NCI-H1694 treated with DMSO at 0.1 percent for 48 hours (cell line): ENCODE data around the gene STARD5.
"Not testable (repeated sequence)": the region's sequence is repeated elsewhere in the genome, so short reads cannot be mapped to it uniquely, and the experiment has no call there.

Experiments used
- DNase-seq: peaks from one replicate; lab custom pipeline; 2025; lab: John Stamatoyannopoulos, UW

The STARD5 gene, protein sequence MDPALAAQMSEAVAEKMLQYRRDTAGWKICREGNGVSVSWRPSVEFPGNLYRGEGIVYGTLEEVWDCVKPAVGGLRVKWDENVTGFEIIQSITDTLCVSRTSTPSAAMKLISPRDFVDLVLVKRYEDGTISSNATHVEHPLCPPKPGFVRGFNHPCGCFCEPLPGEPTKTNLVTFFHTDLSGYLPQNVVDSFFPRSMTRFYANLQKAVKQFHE

DNA sequence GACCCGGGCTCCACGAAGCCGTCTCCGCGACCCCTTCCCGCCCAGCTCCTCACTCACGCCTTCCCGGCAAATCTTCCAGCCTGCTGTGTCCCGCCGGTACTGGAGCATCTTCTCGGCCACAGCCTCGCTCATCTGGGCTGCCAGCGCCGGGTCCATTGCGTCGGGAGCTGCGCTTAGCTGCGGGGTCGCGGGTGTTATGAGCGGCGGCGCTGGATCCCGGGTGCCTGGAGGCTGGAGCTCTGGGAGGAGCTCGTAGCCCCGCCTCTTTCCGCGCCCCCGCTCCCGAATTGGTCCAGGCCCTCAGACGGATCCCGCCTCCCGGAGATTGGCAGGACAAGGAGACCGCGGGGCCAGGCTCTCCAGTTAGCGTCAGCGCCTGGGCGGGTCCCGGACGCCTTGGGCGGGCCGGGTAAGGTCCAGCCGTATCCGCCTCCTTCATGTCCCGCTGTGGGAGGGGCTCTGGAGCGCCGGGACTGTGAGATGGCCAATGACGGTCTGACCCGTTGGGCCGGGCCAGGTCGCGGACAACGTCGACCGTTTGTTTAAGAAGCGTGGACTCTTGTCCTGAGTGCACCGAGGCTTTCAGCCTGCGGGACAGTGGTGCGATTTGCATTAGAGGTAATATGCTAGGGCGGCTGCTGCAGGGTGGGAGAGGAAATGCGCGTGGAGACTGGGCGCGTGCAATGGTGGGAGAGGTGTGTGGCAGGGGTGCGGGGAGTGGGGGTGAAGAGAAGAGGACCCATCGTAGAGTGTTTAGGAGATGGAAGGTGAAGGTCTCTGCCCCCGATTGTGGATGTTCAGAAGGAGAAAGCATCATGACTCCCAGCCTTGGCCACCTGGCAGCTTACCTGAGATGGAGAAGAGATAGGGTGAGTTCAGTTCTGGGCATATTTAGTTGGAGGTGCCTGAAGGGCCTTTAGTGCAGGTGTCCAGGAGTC is at the start of gene STARD5:
Gene STARD5 (minus strand): TSS at position 198 of the 938 bp plus-strand sequence. CDS start 42 bp downstream, at position 156.
- peak; percentile 87 for DNase-seq

DNA sequence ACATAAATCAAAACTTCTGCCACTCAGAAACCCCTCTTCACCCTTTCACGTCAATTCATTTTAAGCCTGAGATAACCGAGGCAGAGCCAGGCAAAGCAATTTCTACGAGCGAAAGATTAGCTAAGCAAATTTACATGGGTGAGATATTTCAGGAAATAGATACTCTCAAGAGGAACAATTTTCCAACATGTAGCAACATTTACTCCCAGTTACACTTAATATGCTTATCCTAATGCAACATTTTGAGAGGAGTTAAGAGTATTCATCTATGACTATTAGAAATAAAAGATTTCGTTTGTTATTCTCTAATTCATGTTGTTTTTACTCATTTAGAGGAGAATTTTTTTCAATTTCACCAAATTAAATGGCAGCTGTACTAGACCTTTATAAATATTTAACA is 49.2 kb upstream of the STARD5 start:
- DNase-seq = no peak

DNA sequence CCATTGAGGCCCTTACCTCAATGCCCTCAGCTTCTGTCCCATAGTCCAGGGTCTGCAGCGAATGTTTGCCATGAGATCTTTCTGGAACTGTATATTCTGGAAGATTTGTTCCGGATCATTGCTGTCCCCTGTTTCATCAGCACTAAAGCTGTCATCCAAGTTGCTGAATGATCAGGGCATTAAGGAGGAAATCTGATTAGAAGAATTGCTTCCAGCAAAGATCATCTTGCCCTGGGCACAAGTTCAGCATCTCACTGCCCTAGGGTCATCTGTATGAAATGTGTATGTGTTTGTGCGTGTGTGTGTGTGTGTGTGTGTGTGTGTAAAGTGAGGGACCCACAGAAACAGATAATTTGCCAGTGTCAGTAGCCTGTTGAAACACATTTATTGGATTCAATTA is 48.6 kb upstream of the STARD5 start:
- no peak for DNase-seq

DNA sequence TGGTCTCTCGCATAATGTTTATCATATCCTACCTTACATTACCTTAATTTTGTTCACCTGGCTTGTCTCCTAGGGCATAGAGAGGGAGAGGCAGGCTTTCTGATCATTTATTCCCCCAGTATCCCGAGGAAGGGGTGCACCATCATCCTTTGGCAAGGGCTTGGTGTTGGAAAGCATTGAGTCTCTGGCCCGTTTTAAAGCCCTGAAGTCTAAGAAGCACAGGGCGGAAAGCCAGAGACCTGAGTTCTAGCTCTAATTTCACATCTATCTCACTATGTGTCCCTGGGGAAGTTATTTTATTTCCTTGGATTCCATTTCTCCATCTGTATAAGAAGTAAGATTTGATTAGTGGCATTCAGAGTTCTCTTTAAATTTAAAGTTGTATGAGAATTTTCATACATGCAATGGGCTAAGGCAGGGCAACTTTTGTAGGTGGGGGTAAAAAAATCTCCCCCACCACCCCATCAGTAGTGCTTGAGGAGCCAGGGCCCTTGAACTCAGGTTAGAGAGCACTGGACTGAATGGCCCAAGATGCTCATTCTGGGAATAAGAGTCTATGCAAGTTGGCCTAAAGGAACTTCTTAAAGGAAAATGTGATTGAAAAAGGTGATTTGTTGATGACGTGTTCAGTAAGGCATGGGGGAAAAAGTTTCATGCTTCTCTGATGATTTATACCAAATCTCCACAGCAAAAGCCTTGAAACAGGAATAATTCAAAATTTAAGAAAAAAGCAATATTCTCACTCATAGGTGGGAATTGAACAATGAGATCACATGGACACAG is 40.0 kb upstream of the STARD5 start:
- DNase-seq = no peak

DNA sequence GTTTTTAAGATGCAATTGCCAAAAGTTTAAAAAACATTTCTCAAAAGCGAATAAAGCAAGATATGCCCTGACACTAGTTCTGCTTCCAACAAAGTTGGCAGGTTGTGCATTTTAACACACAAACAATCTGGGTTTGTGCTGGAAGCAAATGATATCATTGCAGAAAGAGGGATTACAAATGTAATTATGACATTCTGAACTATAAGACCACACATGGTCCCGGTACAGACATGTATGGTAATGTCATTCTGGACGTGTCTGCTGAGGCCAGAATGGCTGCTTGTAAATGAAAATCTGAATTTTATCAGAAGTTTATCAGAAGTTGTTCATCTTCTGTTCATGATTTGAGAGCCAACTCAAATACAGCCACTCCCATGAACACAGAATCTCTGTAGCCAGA is 39.3 kb upstream of the STARD5 start:
- DNase-seq = no peak

DNA sequence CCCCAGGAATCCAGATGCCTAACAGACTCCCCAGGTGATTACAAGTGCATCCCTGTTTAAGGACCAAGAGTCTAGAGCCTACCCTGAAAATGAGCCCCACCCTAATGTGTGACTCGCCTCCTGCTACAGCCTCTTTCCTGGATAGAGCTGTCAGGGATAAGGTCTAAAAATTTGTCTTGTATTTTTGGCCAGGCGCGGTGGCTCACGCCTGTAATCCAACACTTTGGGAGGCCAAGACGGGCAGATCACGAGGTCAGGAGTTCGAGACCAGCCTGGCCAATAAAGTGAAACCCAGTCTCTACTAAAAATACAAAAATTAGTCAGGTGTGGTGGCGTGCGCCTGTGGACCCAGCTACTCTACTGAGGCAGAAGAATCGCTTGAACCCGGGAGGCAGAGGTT is 38.8 kb upstream of the STARD5 start:
- no peak for DNase-seq

DNA sequence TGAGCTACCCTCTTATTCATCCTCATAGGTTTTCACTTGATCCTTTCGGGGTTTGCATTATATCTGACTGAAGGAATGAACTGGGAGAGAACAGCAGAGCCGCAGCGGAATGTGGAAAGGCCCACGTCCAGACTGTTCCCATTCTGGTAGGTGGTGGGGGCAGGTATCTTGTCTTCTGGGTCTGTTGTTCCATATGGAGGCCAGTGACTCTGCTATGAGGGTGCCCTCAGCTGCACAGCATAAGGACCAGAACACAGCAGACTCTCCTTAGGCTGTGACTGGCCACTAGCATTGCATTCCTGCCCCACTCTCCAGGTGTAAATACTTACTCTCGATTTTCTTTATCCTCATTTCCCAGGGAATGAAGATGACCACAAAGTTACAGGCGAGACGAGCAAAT is 38.0 kb upstream of the STARD5 start:
- DNase-seq = no peak

DNA sequence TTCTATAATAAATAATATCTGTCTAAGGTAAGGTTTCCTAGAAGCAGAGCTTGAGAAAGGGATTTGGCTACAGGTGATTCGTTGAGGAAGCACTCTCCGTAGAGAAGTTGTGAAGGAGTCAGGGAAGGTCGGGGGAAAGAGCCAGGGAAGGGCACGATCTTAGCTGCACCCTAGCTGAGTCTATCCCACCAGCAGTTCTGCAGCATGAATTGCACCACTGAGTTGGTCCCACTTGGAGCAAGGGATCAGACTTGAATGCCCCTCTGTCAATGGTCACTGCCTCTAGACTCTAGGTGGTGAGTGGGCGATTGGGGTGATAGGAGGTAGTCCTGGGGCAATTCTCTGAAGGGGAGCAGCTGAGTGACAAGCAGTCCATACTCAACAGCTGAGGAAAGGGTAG is 36.5 kb upstream of the STARD5 start:
- no peak for DNase-seq

DNA sequence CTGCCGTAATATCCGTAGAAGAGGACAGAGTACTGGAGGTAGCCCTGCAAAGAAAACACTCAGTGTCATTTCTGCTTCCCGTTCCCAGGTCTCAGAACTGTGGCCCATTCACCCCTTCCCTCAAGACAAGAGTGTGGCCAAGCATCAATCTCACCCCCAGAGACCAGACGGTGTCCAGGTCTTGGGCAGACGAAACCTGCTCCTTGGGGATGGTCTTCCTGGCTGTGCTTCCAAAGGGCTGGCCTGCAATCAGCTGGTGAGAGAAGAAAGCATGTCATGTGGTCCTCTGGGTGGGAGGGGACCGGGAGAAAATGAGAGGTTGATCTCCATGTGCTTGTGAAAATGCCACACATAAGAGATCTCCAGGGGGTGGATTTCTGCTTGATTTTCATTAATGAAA is 34.3 kb upstream of the STARD5 start:
- no peak for DNase-seq

DNA sequence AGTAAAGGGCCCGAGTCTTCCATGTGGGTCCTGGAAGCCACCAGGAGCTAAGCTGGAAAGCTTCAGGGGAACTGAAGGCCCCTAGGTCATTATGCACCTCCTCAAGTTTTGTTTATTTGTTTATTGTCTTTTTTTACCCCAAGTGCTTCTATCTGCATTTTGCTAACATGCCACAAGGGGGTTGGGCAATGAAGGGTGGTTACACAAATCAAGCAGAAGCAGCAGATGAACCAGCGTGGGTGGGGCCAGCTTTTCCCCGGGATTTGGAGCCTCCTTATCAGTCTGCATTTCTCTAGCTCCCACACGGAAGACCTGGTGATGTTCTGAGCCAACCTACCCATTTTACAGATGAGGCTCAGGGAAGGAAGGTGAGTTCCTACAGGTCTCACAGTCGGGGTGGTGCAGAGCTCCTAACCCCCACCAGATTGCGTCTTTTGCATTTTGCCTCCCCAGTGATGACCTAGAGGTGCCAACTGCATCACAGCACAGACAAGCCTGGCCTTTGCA is 33.3 kb upstream of the STARD5 start:
- no peak for DNase-seq

DNA sequence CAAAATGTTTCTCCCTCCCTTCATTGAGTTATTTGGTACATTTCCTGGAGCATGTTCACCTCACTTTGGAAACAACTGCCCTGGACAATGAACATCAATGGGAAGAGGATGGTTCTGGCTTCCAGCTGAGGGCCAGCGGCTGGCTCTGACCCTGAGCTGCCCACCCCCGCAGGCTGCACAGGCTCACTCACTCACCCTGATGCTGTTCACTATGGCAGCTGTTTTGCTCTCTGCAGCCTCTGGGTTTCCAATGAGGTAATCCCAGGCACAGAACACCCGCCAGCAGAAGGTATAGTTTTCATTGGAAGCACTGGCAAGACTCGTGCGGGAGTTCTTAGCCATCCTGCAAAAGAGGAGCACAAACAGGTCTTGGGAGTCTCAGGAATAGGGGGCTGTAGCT is 32.3 kb upstream of the STARD5 start:
- no peak for DNase-seq

DNA sequence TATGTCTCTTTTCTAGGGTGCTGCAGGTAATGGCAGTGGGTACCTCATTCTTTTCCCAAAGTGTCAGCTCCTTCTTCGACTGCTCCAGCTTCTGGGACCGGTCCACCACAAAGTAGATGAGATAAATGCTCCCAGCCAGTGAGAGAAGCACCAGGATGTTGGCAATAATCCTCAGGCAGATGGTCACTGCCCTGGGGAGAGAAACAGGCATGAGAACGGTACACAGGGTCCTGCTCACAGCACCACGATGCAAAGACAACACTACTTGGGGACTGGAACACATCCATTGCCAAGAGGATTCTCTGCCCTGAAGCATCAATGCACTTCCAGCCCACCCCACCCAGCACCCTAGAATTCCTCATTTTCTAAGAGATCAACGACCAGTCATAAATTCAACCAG is 27.7 kb upstream of the STARD5 start:
- DNase-seq = no peak

DNA sequence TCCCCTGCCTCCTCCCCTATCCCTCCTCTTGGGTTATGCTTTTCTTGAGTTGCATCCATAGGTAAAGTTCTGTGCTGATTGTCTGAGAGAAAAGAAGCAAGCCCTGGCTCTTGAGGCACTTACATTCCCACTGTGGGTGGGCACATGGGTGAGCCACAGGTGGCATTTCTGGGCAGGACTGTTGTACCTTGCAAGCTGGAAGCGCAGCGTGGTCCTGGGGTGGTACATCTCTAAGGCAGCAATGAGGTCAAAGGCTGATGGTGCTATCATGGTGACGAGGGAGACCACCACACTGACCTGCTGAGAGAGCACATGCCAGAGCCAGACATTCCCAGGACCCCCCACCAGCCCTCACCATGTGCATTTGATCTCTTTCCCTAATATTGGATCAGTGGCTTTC is 25.3 kb upstream of the STARD5 start:
- no peak for DNase-seq

DNA sequence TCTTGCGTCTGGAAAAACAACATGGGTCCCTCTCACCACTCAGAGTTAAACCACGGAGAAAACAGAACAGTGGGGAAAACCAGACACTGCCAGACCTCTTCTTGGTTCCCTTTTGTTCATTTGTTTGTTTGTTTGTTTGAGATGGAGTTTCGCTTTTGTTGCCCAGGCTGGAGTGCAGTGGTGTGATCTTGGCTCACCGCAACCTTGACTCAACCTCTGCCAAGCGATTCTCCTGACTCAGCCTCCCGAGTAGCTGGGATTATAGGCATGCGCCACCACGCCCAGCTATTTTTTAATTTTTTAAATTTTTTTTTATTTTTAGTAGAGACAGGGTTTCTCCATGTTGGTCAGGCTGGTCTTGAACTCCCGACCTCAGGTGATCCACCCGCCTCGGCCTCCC is 24.8 kb upstream of the STARD5 start:
- DNase-seq = not testable (repeated sequence)

DNA sequence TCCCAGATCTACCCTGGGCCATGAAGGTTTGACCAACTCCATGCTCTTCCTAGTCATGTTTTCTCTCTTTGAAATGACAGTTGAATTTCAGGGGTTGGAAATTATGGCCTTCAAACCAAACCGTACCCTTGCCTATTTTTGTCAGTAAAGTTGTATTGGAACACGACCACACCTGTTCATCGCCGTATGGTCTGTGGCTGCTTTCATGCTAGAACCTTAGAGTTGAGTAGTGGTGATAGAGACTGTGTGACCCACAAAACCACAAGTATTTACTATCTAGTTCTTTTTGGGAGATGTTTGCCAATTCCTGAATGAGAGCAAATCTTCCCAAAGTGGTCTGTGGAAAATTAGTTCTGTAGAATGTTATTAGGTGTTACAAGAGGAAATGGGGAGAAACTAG is 24.0 kb upstream of the STARD5 start:
- no peak for DNase-seq

DNA sequence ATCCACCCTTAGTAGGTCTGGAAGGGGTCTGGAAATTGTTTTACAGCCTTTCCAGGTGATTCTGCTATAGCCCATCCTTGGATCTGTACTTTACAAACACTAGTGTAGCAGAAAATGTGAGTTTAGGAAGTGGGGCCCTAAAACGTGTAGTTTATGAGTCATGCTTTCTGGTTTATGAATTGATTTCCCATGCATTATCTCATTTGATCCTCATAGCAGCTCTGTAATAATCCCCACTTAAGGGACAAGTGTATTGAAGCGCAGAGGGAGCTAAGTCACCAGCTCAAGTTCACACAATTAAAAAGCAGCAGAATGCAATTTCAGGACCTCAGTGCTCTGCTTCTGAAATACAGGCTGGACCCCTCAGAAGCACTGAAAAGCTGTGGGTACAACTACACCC is 22.7 kb upstream of the STARD5 start:
- DNase-seq = no peak

DNA sequence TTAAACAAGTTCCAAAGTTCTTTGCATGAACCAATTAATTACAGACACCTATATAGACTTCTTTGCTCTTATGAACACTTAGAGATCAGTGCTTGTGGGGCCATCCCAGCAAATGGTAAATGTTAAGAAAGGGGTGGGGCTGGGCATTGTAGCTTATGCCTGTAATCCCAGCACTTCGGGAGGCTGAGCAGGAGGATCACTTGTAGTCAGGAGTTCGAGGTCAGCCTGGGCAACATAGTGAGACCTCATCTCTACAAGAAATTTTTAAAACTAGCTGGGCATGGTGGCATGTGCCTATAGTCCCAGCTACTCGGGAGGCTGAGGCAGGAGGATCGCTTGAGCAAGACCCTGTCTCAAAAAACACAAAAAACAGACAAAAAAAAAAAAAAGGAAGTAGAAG is 19.4 kb upstream of the STARD5 start:
- no peak for DNase-seq

DNA sequence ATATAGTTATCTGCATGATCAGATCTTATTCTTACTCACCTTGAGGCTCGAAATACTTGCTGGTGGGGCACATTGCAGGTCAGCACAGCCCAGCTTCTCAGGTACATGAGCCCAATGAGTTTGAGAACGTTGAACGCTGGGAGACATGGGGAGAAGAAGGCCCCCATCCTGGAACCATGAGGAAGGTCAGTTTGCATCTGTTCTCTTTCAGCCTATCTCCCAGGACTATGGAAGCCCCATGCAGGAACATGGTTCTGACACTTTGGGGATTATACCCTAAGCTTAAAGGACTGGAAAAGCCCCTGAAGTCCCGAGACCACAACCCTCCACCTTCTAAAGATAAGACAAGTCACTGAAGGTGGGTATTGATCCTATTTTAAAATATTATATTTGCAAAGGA is 17.4 kb upstream of the STARD5 start:
- no peak for DNase-seq

DNA sequence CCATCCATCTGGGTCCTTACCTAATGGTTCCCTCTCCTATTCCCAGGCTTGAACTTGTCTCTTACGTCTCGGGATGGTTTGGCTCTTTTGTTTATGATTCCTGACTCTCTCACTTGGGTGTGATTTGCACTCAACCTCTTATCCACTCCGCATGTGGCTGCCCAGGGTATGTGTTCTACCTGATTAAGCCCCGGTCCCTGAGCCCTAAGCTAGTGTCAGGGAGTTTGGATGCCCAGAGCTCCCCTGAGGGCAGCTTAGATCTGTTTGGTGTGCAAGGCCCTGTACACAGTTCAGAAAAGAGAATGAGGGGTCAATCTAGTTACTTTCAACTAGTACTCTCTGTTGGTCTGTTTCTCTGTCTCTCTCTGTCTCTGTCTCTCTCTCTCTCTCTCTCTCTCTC is 15.9 kb upstream of the STARD5 start:
- DNase-seq = no peak

DNA sequence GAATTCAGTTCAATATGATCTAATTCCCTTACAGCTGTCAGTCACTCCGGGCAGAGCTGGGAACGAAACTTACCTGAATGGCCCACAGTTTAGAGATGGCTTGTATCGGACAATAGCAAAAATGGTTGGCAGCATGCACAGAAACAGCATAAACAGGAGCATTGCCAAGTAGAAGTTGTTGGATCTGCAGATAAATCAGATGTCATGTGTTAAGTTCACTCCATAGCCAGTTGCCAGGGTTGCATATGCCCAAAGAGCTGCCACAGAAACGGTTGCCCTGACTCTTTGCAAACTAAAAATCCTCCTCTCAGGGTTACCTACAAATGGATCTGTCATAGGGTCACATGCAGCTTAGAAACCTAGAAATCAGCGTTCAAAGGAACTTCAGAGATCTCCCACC is 15.4 kb upstream of the STARD5 start:
- no peak for DNase-seq

DNA sequence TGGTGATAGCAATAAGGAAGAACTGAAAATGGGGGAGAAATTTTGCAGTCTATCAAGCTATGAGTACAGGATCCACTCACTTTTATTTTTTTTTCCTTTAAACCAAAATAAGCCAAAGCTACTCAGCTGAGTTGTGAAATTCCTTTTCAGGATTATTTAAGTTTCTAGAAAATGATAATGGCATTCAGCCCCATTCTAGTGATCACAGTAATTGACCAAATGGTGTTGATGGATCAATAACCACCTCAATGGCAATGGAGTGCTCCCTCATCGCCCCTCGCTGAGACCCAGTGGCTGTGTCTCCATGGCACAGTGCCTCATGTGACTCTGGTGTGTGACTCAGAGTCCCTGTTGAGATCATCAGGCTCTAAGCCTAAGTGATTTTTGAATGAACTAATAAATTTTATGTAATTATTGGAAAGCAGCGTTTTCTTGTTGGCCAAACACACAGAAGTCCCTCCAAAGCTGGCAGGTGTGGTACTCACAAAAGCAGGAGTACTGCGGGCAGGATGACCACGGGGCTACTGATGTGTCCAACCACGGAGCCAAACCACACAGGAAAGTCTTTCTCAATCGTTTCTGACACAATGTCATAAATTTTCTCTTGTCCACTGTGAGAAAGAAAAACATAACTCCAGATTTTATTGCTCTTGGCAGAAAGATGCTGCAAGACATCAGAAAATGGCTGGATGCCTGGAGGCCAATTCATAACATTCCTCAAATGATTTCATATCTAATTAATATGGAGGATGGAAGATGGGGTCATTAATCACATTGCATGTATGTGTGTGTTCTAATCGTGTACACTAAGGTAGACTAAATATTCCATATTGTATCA is 14.4 kb upstream of the STARD5 start:
- no peak for DNase-seq

DNA sequence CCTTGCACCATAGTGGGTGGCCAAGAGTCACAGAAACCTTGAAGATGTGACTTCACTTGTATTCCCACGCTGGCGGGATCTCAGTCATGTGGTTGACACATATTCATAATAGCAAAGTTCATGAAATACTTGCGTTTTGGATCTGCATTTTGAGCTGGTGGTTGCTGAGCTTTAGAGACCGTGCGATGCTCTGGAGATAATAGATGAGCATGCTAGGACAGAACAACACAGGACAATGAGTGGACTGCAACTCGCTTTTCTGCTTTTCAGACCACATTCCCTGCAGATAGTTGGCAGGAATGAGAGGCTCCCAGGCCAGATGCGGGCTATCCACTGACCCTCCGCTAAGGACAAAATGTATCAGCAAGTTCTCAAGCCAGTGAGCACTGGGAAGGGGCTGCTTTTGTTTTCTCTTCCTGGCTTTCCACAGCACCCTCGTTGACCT is 13.8 kb upstream of the STARD5 start:
- no peak for DNase-seq
